ENCODE results near the gene OBI1. TPM values are rescaled to one million over a fixed set of nuclear protein-coding genes. Genes with fewer than 3 reads are reported as not detected.

OBI1 gene
- total RNA-seq, 1 donor from 2014 or later = 21.4 TPM

DNA sequence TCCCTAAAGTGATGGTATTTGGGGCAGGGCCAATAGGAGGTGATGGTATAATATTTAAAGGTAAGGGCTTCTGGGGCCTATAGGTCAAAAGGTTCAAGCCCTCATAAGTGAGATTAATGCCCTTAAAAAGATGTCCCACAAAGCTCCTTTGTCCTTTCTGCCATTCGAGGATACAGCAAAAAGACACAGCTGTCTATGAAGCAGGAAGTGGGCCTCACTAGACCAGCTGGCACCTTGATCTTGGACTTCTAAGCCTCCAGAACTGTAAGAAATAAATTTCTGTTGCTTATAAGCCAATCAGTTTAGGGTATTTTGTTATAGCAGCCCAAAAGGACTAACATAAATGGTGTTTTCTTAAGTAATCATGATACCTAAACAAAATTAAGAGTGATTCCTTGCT lies 28.4 kb downstream of the OBI1 start:
- Mint-ChIP-seq H3K9me3 (no peaks in the 10 kb centered on the region), H3K27me3 (no peaks in the 10 kb centered on the region), H3K4me3 (no peak overlapping the region), H3K27ac (no peak overlapping the region), H3K4me1 (peaks cover 6% of the 10 kb centered on the region), H3K36me3 (ENCODE audit: low read depth) (peaks cover 64% of the 10 kb centered on the region)
- intact Hi-C loops (cut with micrococcal nuclease) = no loop called here
- DNase-seq = no peak

DNA sequence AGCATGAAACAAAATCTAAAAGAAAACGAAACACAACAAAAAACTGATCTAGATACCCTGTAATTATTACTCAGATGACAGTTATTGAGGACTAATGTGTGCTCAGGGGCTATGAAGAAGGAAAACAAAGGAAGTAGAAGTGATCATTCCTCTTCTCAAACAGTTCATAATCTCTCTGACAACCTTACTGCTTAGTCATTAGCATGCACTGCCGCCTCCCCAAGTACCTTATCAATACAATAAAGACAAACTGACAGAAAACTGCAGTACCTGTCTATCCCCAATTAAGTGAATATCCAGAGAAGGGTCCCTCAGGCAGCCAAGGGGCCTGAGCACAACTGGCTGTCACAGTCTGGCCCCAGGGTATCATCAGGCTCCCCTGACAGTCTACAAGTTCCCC lies 33.6 kb downstream of the OBI1 start:
- H3K4me3 Mint-ChIP-seq = no peak overlapping the region
- peaks cover 36% of the 10 kb centered on the region for H3K36me3 Mint-ChIP-seq (ENCODE audit: low read depth)
- H3K9me3 Mint-ChIP-seq = no peaks in the 10 kb centered on the region
- no peaks in the 10 kb centered on the region for H3K27me3 Mint-ChIP-seq
- no peak for DNase-seq
- no peak overlapping the region for H3K27ac Mint-ChIP-seq
- H3K4me1 Mint-ChIP-seq = peaks cover 11% of the 10 kb centered on the region
- intact Hi-C loops (cut with micrococcal nuclease) = no loop called here

DNA sequence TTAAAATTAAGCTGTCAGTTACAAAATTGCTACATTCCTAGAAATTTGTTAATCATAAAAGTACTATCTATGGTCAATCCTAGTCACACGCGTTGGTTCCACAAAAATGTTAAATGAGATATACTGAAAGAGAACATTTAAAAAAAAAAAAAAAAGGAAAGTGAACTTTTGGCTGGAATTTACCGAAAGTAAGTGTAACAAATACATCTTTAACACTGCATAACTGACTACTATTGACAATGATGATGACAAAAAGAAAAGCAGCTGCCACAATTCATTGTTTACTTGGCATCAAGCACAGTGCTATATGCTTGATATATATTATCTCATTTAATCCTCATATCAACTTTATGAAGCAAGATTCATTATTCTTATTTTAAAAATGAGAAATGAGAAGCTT lies 35.8 kb downstream of the OBI1 start:
- Mint-ChIP-seq H3K36me3 (ENCODE audit: low read depth) (peaks cover 29% of the 10 kb centered on the region), H3K4me3 (no peak overlapping the region), H3K4me1 (peaks cover 14% of the 10 kb centered on the region), H3K27me3 (no peaks in the 10 kb centered on the region), H3K27ac (no peak overlapping the region), H3K9me3 (no peaks in the 10 kb centered on the region)
- no peak for DNase-seq
- intact Hi-C loops (cut with micrococcal nuclease) = no loop called here

DNA sequence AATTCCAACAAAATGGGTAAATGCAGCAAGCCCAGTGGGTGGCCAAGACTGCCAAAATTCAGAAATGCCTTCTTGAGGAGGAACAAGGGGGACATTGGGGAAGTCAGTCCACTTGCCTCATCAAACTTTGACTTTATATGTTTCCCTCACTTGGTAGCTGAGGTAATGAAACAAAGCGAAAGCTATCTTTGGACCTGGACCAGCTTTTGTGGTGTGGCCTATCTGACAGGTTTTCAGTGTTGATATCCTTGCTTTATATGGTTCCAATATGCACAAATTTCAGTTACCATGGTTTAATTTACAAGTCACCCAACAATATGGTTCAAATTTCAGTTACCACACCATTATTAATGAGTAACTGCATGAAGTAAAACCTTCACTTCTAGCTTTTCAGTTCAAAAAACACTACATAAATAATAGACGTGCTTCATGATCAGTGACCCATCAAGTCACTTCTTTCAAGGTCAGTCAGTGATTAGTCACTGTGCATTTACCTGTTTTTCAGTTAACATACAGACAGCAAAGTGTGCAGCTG lies 38.0 kb downstream of the OBI1 start:
- Mint-ChIP-seq H3K27ac (no peak overlapping the region), H3K36me3 (ENCODE audit: low read depth) (peaks cover 30% of the 10 kb centered on the region), H3K27me3 (no peaks in the 10 kb centered on the region), H3K4me1 (peaks cover 10% of the 10 kb centered on the region), H3K4me3 (no peak overlapping the region), H3K9me3 (no peaks in the 10 kb centered on the region)
- intact Hi-C loops (cut with micrococcal nuclease) = no loop called here
- no peak for DNase-seq

DNA sequence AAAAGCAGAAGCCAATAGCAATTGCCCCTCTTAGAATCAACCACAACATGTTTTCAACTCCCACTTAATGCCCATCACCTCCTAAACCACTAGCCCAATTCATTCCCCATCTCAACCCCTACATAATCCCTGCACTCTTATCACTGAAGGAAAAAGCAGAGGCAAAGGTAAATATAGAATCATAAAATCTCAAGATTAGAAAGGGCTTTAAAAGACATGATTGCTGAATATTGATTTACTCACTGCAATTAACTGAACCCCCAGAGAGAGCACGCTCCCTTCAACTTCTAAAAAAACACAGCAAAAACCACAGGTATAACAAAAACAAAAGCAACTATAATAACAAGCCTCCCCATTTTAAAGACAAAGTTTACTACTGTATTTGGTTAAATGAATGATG lies 40.5 kb downstream of the OBI1 start:
- Mint-ChIP-seq H3K9me3 (no peaks in the 10 kb centered on the region), H3K27ac (no peak overlapping the region), H3K4me1 (peaks cover 6% of the 10 kb centered on the region), H3K4me3 (no peak overlapping the region), H3K27me3 (no peaks in the 10 kb centered on the region), H3K36me3 (ENCODE audit: low read depth) (peaks cover 39% of the 10 kb centered on the region)
- intact Hi-C loops (cut with micrococcal nuclease) = loop anchor here (5.0 kb wide), 1 partner anchor 39 kb away; the partner anchor contains the start of gene OBI1
- no peak for DNase-seq

DNA sequence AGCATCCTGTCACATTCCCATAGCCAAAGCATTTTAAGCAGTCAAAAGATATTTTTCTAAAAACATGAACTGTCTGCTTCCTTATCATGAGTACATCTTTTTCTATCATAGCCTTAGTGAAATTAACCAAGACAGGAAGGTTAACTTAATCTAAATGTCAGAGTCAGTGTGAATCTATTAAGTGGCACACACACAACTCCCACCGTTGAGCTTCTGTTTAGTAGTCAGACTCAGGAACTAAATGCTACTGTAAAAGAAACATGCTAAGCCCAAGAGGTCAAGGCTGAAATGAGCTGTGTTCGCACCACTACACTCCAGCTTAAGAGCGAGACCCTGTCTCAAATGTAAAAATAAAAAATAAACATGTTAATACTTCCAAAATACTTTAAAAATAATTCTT lies 47.9 kb downstream of the OBI1 start:
- no peaks in the 10 kb centered on the region for H3K9me3 Mint-ChIP-seq
- H3K36me3 Mint-ChIP-seq (ENCODE audit: low read depth) = peaks cover 19% of the 10 kb centered on the region
- intact Hi-C loops (cut with micrococcal nuclease) = no loop called here
- peaks cover 54% of the 10 kb centered on the region for H3K27me3 Mint-ChIP-seq
- H3K4me1 Mint-ChIP-seq = peaks cover 15% of the 10 kb centered on the region
- H3K27ac Mint-ChIP-seq = no peak overlapping the region
- no peak overlapping the region for H3K4me3 Mint-ChIP-seq
- DNase-seq = no peak

DNA sequence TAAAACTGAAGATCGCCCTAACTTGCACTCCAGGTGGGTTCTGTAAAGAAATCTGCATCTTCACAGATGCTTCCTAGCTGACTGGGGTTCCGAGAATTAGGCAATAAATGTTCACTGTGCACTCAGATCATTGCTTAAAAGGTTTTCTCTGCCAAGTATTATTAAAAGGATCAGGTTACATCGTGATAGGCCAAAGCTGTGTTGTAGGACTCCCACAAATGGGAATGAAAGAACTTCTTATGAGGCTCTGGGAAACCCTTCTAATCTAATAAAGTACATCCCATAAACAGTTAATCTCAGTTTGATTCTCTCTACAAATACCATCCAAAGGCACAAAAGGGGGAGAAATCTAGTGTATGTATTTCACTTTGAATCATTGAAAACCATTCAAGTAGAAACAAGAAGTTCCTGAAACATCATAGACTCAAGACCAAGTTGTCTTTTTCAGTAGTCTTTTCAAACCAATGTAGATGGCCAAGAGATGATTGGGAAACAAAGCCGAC lies 48.5 kb downstream of the OBI1 start:
- H3K4me1 Mint-ChIP-seq = peaks cover 15% of the 10 kb centered on the region
- H3K4me3 Mint-ChIP-seq = no peak overlapping the region
- intact Hi-C loops (cut with micrococcal nuclease) = no loop called here

DNA sequence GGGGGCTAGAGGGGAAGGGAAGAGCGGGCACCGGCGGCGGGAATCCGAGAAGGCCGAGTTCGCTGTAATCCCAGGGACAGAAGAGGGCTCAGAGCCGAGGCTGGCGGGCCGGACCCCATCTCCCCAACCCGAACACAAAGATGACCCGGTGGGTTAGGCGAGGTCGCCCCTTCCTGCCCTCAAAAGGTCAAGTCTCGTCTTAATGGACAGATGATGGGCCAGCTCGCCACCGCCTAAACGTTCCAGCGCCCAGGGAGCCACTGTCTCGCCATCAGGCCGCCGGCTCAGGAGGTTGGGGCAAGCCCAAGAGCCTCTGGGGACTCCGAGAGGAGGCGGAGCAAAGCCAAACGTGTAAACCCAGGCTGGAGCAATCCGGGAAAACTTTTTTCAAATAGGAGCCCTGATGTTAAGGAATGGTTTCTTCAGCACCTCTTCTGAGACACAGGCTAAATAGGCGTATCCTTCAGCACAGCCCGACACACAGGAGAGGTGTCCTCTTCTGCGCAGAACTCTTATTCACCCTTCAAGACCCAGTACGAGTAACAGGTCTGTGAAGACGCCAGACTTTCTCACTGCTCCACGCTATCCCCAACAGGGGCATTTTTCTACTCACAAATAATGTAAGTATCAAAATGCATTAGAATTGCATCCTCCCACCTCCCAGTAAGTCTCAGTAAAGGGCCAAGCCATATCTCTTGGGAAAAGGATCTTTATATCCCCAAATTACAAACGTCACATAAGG lies 49.3 kb downstream of the OBI1 start:
- peak overlapping the region; percentile 76 for H3K4me3 Mint-ChIP-seq
- no peaks in the 10 kb centered on the region for H3K9me3 Mint-ChIP-seq
- peaks cover 15% of the 10 kb centered on the region for H3K4me1 Mint-ChIP-seq
- peaks cover 68% of the 10 kb centered on the region for H3K27me3 Mint-ChIP-seq
- H3K36me3 Mint-ChIP-seq (ENCODE audit: low read depth) = peaks cover 8% of the 10 kb centered on the region
- DNase-seq = peak; percentile 66
- intact Hi-C loops (cut with micrococcal nuclease) = no loop called here
- H3K27ac Mint-ChIP-seq = no peak overlapping the region

More for the DNA sequence above, 48.5 kb downstream of the OBI1 start:
- Mint-ChIP-seq H3K36me3 (ENCODE audit: low read depth) (peaks cover 13% of the 10 kb centered on the region), H3K27me3 (peaks cover 60% of the 10 kb centered on the region), H3K27ac (no peak overlapping the region), H3K9me3 (no peaks in the 10 kb centered on the region)
- DNase-seq = no peak

DNA sequence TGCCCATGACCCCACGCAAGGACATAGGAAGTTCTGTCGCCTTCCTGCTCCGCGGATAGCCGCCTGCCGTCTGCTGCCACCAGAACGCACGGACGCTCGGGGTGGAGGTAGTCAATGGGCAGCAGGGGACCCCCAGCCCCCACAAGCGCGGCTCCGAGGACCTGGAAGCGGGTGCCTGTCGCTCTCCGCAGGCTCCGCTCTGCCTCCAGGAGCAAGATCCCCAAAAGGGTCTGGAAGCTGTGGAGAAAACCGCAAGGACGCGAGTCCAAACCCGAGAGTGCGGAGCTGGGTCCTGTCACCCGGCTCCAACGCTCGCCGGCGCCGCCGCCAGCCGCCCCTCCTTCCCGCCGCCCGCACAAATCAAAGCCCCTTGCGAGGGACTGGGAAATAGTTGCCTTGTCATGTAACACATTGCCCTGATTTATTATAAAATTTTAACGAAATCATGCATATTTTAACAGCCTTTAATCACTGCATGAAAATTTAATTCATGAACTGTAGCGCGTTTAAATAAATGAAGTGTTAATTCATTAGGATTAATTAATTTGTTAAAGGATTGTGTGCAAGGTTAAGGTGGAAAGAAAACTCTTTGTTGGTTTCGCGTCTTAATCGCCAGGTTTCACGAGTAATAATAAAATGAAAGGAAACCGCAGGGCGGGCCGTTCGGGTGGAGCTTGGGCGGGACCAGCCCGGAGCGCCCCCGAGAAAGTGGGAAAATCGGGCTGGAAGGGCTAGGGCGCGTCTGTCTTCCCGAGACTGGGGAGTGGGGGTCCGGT lies 50.1 kb downstream of the OBI1 start:
- peak; percentile 64 for DNase-seq
- H3K4me1 Mint-ChIP-seq = peaks cover 17% of the 10 kb centered on the region
- H3K36me3 Mint-ChIP-seq (ENCODE audit: low read depth) = peaks cover 5% of the 10 kb centered on the region
- peak overlapping the region; percentile 45 for H3K27ac Mint-ChIP-seq
- intact Hi-C loops (cut with micrococcal nuclease) = loop anchor here (1.0 kb wide), 1 partner anchor 14 kb away; no protein-coding TSS in a partner anchor
- H3K4me3 Mint-ChIP-seq = peak overlapping the region; percentile 76
- H3K27me3 Mint-ChIP-seq = peaks cover 76% of the 10 kb centered on the region
- no peaks in the 10 kb centered on the region for H3K9me3 Mint-ChIP-seq

DNA sequence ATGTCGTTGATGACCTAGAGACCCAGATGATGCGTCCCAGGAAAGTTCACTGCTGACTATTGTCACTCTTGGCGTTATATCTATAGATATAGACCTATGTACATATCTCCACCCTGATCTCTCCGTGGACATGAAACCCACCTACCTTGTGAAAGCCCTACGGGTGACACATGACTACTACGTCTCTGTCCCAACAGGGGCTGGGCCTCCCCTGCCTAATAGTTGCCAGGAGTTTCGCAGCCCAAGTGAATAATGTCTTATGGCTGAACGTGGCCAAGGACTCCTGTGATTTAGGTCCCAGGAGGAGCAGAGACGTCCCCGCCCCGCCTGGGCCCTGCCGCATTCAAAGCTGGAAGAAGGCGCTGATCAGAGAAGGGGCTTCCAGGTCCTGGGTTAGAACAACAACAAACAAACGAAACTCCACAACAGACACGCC lies 50.7 kb downstream of the OBI1 start:
- intact Hi-C loops (cut with micrococcal nuclease) = loop anchor here (1.0 kb wide), 1 partner anchor 13 kb away; no protein-coding TSS in a partner anchor
- Mint-ChIP-seq H3K27me3 (peaks cover 81% of the 10 kb centered on the region), H3K9me3 (no peaks in the 10 kb centered on the region), H3K36me3 (ENCODE audit: low read depth) (peaks cover 6% of the 10 kb centered on the region), H3K4me1 (peaks cover 23% of the 10 kb centered on the region), H3K27ac (peak overlapping the region; percentile 45), H3K4me3 (peak overlapping the region; percentile 76)
- no peak for DNase-seq

DNA sequence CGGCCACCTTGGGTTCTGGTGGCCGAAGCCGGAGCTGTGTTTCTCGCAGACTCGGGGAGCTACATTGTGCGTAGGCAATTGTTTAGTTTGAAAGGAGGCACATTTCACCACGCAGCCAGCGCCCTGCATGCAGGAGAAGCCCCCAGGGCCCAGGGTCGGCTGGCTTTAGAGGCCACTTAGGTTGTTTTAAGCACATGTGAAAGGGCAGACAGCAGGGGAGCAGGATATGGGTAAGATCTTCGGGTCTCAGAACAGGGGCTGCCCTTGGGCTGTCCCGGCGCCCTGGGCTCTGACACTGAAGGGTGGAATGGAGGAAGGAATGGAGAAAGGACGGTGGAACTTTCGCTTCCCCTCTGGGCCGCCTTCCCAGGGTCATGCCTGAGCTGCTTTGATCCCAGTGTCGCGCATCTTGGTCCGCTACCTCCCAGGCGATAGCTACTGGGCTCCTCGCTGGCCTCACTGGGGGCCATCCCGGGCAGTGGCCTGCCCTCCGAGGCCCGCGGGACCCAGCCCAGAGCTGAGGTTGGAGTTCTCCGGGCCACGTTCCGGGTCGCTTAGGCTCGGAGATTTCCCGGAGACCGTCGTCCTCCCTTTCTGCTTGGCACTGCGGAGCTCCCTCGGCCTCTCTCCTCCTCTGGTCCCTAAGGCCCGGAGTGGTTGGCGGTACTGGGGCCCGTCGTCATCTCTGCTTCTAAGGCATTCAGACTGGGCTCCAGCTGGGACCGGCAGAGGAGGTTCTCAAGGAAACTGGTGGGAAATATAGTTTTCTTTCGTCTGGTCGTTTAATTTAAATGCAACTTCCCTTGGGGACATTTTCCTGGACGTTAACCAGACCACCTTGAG lies 51.3 kb downstream of the OBI1 start:
- no peaks in the 10 kb centered on the region for H3K9me3 Mint-ChIP-seq
- H3K4me1 Mint-ChIP-seq = peaks cover 25% of the 10 kb centered on the region
- H3K4me3 Mint-ChIP-seq = peak overlapping the region; percentile 76
- peak overlapping the region; percentile 25 for H3K27ac Mint-ChIP-seq
- peaks cover 8% of the 10 kb centered on the region for H3K36me3 Mint-ChIP-seq (ENCODE audit: low read depth)
- DNase-seq = no peak
- intact Hi-C loops (cut with micrococcal nuclease) = loop anchor here (1.0 kb wide), 1 partner anchor 12 kb away; no protein-coding TSS in a partner anchor
- H3K27me3 Mint-ChIP-seq = peaks cover 84% of the 10 kb centered on the region

DNA sequence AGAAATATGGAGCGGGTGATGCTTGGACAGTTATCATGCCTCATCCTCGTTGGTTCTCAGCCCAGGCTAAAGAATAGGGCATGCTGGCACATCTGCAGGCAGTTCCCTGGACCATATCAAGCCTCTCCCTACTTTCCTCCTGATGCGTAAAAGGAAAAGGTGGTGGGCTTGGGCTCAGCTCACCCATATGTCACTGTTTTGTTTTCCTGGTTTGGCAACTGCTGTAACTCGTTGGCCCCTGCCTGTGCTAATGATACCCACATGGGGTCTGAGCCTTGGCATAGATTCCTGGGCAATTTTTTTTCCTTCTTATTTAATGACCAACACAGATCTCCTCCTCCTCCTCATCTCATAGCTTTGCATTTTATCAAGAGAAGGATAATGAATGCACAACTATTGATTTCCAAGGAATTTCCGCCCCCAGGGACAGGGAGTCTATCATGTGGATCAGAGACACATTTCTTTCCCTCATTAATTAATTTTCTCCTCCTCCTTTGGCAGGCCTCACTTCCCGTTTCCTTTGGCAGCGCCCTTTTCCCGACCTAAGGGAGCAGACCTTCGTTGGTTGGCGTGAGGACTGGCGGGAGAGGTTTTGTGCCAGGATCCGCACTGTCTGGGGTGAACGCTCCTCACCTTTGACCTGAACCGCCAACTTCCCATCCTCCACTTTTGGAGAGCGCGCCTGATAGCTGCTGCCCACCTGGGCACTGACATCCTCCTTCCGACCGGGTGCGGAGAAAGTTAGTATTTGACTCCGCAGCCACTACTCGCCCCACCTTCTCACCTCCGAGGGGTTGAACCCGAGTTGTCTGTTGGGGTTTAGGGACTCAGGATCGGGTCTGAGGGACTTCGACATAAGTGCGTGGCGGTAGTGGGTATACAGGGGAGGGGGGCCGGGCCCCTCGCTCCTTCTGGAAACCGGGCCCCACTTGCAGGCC lies 52.2 kb downstream of the OBI1 start:
- intact Hi-C loops (cut with micrococcal nuclease) = no loop called here
- Mint-ChIP-seq H3K4me3 (no peak overlapping the region), H3K4me1 (peaks cover 28% of the 10 kb centered on the region)

More for the DNA sequence above, 52.2 kb downstream of the OBI1 start:
- H3K36me3 Mint-ChIP-seq (ENCODE audit: low read depth) = peaks cover 11% of the 10 kb centered on the region
- no peaks in the 10 kb centered on the region for H3K9me3 Mint-ChIP-seq
- H3K27ac Mint-ChIP-seq = peak overlapping the region; percentile 25
- no peak for DNase-seq
- H3K27me3 Mint-ChIP-seq = peaks cover 86% of the 10 kb centered on the region

All from activated CD4-positive, alpha-beta T cell treated with anti-CD3 and anti-CD28 coated beads, Interleukin-2, amount 10 ng/mL, durations not matched to agents 24 days and 14 days (primary cell).